Left ventricle myocardium inferior (tissue), 1 donor: ENCODE measurements around the gene TUBE1. TPM values are rescaled to one million over a fixed set of nuclear protein-coding genes. Genes with fewer than 3 reads are reported as not detected.

Source experiments
- DNase-seq: peaks from one replicate; pipeline ENCODE4 v3.0.0-alpha.2; 2020
- H3K27ac ChIP-seq: fragments of 200-600 bp; replicated peaks from 2 replicates; pipeline ENCODE4 v1.8.0; 2021
- H3K27me3 ChIP-seq: fragments of 200-600 bp; 2 replicates; pipeline ENCODE4 v1.8.0; 2021; ENCODE audit warnings: low read depth
- H3K36me3 ChIP-seq: fragments of 200-600 bp; 2 replicates; pipeline ENCODE4 v1.8.0; 2021
- H3K4me1 ChIP-seq: fragments of 200-600 bp; 2 replicates; pipeline ENCODE4 v1.8.0; 2021
- H3K4me3 ChIP-seq: fragments of 200-600 bp; 2 replicates; pipeline ENCODE4 v1.8.0; 2021; ENCODE audit warnings: mild to moderate bottlenecking, moderate library complexity
- H3K9me3 ChIP-seq: fragments of 200-600 bp; replicated peaks from 2 replicates; pipeline ENCODE4 v1.8.0; 2021
- intact Hi-C: fragments of 100-400 bp; cut with micrococcal nuclease; formaldehyde crosslinking; loops from one replicate; pipeline ENCODE4 v1.11.0; 2022
- total RNA-seq: library from RNA; stranded (reverse); fragmentation: NEBNext Ultra II Directional; extraction: Animal tissue kit (Norgen Biotek cat#: 25700); gene quantifications from one replicate; pipeline ENCODE4 v1.2.1, GENCODE V29; 2021
- TF ChIP-seq, protein P1 (sequence below): fragments of 200-600 bp; IDR thresholded peaks from 2 replicates; pipeline ENCODE4 v1.8.0; 2021; ENCODE audit warnings: antibody characterized with exemption, mild to moderate bottlenecking, borderline replicate concordance
- donor health status: DM: no; HTN: yes; CAD: no; lungs with severe emphysema.

Gene TUBE1
- total RNA-seq, 1 donor from 2014 or later: 28.5 TPM

DNA sequence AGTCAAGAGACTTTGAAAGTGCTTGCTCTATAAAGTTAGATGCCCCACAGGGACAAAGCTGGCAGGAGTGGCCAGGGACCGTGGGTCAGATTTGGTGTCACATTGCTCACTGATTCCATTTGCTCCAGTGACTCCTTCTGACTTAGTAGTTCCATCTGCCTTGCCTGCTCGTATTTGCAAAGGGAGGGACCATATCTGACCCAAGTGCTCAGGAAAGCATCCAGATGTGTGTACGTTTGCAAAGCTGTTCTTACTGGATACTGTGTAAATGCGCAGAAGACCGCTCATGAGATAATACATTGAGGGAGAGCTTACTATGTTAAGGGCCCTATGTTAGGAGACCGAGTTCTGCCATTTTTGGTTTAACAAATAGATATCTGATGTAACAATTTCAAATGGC lies 54.6 kb downstream of the TUBE1 start:
- no peaks in the 10 kb centered on the region for H3K27me3 ChIP-seq
- intact Hi-C loops: no loop called here
- TF ChIP-seq, protein P1, sequence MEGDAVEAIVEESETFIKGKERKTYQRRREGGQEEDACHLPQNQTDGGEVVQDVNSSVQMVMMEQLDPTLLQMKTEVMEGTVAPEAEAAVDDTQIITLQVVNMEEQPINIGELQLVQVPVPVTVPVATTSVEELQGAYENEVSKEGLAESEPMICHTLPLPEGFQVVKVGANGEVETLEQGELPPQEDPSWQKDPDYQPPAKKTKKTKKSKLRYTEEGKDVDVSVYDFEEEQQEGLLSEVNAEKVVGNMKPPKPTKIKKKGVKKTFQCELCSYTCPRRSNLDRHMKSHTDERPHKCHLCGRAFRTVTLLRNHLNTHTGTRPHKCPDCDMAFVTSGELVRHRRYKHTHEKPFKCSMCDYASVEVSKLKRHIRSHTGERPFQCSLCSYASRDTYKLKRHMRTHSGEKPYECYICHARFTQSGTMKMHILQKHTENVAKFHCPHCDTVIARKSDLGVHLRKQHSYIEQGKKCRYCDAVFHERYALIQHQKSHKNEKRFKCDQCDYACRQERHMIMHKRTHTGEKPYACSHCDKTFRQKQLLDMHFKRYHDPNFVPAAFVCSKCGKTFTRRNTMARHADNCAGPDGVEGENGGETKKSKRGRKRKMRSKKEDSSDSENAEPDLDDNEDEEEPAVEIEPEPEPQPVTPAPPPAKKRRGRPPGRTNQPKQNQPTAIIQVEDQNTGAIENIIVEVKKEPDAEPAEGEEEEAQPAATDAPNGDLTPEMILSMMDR: no peak
- no peaks in the 10 kb centered on the region for H3K36me3 ChIP-seq
- H3K9me3 ChIP-seq: no peaks in the 10 kb centered on the region
- peaks cover 21% of the 10 kb centered on the region for H3K4me1 ChIP-seq
- H3K4me3 ChIP-seq: no peak overlapping the region
- no peak for DNase-seq
- H3K27ac ChIP-seq: no peak overlapping the region

DNA sequence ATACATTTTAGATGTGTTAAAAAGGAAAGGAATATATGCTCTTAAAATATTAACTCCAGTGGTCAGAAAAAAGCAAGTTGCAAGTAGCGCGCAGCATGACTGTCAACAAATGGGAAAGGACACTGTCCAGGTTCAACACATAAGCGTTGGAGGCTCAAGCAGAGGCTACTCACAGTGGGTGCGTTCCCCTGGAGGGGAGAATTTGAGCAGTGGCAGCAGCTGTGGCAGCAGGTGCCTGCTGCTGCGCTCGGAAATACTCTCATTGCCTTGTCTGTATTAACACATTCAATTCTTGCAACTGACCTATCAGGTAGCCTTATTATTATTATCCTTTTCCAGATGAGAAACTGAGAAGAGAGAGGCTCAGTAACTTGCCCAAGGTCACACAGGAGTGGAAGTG lies 55.3 kb downstream of the TUBE1 start:
- no peaks in the 10 kb centered on the region for H3K9me3 ChIP-seq
- H3K36me3 ChIP-seq: no peaks in the 10 kb centered on the region
- peaks cover 18% of the 10 kb centered on the region for H3K4me1 ChIP-seq
- H3K27ac ChIP-seq: no peak overlapping the region
- intact Hi-C loops: no loop called here
- H3K27me3 ChIP-seq: no peaks in the 10 kb centered on the region
- TF ChIP-seq, protein P1: no peak
- H3K4me3 ChIP-seq: no peak overlapping the region
- DNase-seq: no peak

DNA sequence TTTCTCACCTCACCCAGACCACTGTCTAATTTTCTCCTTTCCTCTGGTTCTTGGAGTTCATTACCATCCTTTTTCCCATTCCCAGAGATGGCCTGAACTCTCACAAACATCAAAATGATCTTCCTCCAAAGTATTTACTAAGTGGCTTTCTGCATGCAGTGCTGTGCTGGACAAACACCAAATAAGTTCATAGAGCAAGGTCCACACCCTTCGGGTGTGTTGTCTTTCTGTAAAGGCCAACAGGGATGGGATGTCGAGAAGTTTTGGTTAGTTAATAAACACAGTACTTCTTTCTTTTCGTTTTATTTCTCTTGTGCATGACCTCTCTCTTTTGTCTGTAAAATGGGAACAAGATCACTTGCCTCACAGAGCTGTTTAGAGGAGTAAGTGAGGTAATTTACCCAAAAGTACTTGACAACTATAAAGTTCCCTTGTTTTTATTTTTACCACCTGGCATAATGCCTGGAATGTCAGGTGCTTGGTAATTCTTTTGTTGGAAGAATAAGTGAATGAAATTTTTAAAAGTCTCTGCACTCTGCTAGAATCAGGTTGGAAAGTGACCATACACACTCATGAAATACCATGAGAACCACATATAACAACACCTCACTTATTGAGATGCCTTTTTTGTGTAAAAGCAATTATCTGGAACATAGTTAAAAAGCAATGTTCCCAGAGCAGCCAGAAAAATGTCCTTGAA lies 56.2 kb downstream of the TUBE1 start:
- Histone ChIP-seq H3K27ac (peak overlapping the region; percentile 39), H3K4me3 (no peak overlapping the region), H3K4me1 (peaks cover 18% of the 10 kb centered on the region), H3K36me3 (no peaks in the 10 kb centered on the region), H3K9me3 (no peaks in the 10 kb centered on the region), H3K27me3 (no peaks in the 10 kb centered on the region)
- no peak for DNase-seq
- intact Hi-C loops: no loop called here
- TF ChIP-seq, protein P1: no peak

DNA sequence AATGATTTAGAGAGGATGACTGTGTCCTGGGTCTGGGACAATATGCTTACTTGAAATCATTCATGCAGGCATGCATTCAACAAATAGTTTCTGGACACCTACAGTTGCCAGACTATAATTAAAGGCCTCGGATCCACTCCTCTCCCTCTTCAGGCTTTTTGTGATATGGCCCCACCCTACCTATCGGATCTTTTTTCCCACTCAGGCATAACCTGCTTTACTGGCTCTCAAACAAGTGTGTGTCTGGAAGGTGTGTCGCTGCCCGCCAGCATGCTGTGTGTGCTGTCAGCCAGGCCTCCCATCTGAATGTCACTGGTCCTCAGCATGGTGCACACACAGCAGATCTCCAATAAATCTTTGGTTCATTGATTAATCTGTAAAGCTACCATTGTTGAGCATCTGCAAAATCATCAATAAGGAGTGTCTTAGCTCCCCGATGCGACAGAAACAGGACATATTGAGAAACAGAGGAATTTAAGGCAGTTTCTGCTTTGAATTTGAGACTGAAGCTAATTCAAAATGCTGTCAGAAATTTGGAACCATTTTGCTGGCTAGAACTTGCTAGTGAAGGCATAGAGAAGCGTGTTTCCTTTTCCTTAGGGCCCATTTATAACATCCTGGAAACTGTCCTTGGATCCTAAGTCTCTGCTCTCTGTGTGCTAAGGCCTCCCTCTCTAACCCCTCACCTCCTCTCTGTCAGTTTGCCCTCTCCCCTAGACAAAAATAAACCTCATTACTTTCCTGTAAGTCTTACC lies 56.9 kb downstream of the TUBE1 start:
- DNase-seq: no peak
- intact Hi-C loops: no loop called here
- H3K4me1 ChIP-seq: peaks cover 18% of the 10 kb centered on the region
- no peaks in the 10 kb centered on the region for H3K9me3 ChIP-seq
- TF ChIP-seq, protein P1: no peak
- H3K36me3 ChIP-seq: no peaks in the 10 kb centered on the region
- no peak overlapping the region for H3K4me3 ChIP-seq
- H3K27ac ChIP-seq: peak overlapping the region; percentile 39
- no peaks in the 10 kb centered on the region for H3K27me3 ChIP-seq

DNA sequence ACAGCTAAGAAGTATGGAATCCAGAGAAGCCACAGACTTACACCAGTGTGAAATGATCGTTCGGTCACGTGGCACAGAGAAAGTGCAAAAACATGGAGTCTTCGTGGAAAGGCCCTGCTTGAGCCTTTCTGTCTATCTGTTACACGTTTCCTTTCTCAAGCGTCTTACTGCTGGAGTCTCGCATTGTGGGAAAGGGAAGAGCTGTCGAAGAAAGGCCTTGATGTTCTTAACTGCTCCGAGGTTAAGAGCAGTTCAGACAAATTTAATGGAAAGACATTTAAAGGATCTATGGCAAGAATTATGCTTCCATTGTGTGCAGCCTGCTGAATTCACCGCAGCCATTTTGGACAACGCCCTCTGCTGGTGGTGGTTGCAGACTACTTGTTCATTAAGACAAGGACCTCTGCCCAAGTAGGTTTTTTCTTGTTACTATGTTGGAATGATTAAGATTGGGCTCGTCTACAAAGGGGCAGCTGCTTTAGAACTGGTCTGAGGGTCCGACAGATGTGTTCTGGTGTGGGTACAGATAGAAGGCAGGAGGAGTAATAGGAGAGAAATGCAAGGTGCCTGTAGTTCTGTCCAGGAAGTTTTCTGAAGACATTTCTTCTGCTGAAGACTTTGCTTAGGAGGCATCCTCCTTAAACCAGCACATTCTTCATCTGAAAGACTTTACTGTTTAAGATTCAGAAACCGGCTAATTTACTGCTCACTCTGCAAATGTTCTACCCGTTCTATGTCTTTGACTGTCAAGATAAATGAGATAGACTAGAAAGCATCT lies 58.0 kb downstream of the TUBE1 start:
- intact Hi-C loops: no loop called here
- no peak overlapping the region for H3K4me3 ChIP-seq
- no peaks in the 10 kb centered on the region for H3K27me3 ChIP-seq
- DNase-seq: peak; percentile 62
- no peaks in the 10 kb centered on the region for H3K9me3 ChIP-seq
- TF ChIP-seq, protein P1: peak; percentile 72
- peaks cover 18% of the 10 kb centered on the region for H3K4me1 ChIP-seq
- H3K36me3 ChIP-seq: no peaks in the 10 kb centered on the region
- no peak overlapping the region for H3K27ac ChIP-seq
